ENCODE results near the gene SDK1. TPM values are rescaled to one million over a fixed set of nuclear protein-coding genes. Genes with fewer than 3 reads are reported as not detected.

The SDK1 gene
- total RNA-seq, 1 donor from 2014 or later = 1.3 TPM

GRCh38 chr7:4225881-4226523, 925.0 kb downstream of the SDK1 start:
- intact Hi-C loops (cut with micrococcal nuclease) = no loop called here
- POLR2A ChIA-PET = no interaction called here
- no peaks in the 10 kb centered on the region for H3K4me1 Mint-ChIP-seq
- H3K36me3 Mint-ChIP-seq (ENCODE audit: low read depth) = no peaks in the 10 kb centered on the region
- H3K27ac Mint-ChIP-seq = no peak overlapping the region
- H3K4me3 Mint-ChIP-seq = no peak overlapping the region
- no peak for ATAC-seq (ENCODE audit: low read depth)
- DNase-seq = no peak
- H3K9me3 Mint-ChIP-seq = no peaks in the 10 kb centered on the region
- H3K27me3 Mint-ChIP-seq = no peaks in the 10 kb centered on the region
- TF ChIP-seq, protein P1, sequence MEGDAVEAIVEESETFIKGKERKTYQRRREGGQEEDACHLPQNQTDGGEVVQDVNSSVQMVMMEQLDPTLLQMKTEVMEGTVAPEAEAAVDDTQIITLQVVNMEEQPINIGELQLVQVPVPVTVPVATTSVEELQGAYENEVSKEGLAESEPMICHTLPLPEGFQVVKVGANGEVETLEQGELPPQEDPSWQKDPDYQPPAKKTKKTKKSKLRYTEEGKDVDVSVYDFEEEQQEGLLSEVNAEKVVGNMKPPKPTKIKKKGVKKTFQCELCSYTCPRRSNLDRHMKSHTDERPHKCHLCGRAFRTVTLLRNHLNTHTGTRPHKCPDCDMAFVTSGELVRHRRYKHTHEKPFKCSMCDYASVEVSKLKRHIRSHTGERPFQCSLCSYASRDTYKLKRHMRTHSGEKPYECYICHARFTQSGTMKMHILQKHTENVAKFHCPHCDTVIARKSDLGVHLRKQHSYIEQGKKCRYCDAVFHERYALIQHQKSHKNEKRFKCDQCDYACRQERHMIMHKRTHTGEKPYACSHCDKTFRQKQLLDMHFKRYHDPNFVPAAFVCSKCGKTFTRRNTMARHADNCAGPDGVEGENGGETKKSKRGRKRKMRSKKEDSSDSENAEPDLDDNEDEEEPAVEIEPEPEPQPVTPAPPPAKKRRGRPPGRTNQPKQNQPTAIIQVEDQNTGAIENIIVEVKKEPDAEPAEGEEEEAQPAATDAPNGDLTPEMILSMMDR (IDR thresholded peaks at IDR 0.05) = no peak
- CTCF ChIA-PET = no interaction called here

GRCh38 chr7:4226524-4226882, 925.5 kb downstream of the SDK1 start:
- CTCF ChIA-PET = no interaction called here
- Mint-ChIP-seq H3K9me3 (no peaks in the 10 kb centered on the region), H3K27ac (no peak overlapping the region), H3K4me3 (no peak overlapping the region), H3K4me1 (no peaks in the 10 kb centered on the region), H3K27me3 (no peaks in the 10 kb centered on the region), H3K36me3 (ENCODE audit: low read depth) (no peaks in the 10 kb centered on the region)
- ATAC-seq (ENCODE audit: low read depth) (no peak), DNase-seq (no peak)
- POLR2A ChIA-PET = no interaction called here
- intact Hi-C loops (cut with micrococcal nuclease) = no loop called here
- TF ChIP-seq, protein P1 (IDR thresholded peaks at IDR 0.05) = no peak

- DNase-seq (no peak), ATAC-seq (ENCODE audit: low read depth) (no peak)
- H3K27me3 Mint-ChIP-seq = no peaks in the 10 kb centered on the region
- no peak overlapping the region for H3K27ac Mint-ChIP-seq
- intact Hi-C loops (cut with micrococcal nuclease) = no loop called here
- H3K4me3 Mint-ChIP-seq = no peak overlapping the region
- H3K9me3 Mint-ChIP-seq = no peaks in the 10 kb centered on the region
- ChIA-PET CTCF (no interaction called here), POLR2A (no interaction called here)
- TF ChIP-seq, protein P1 (IDR thresholded peaks at IDR 0.05) = no peak
- no peaks in the 10 kb centered on the region for H3K4me1 Mint-ChIP-seq
- H3K36me3 Mint-ChIP-seq (ENCODE audit: low read depth) = no peaks in the 10 kb centered on the region
Measured at GRCh38 chr7:4227105-4228010, 926.3 kb downstream of the SDK1 start.

GRCh38 chr7:4230352-4230751, 929.3 kb downstream of the SDK1 start:
- no peak overlapping the region for H3K4me3 Mint-ChIP-seq
- no peaks in the 10 kb centered on the region for H3K9me3 Mint-ChIP-seq
- ATAC-seq (ENCODE audit: low read depth) (no peak), DNase-seq (no peak)
- H3K36me3 Mint-ChIP-seq (ENCODE audit: low read depth) = no peaks in the 10 kb centered on the region
- TF ChIP-seq, protein P1 (IDR thresholded peaks at IDR 0.05) = no peak
- intact Hi-C loops (cut with micrococcal nuclease) = no loop called here
- no peaks in the 10 kb centered on the region for H3K27me3 Mint-ChIP-seq
- POLR2A ChIA-PET = no interaction called here
- no peaks in the 10 kb centered on the region for H3K4me1 Mint-ChIP-seq
- CTCF ChIA-PET = no interaction called here
- H3K27ac Mint-ChIP-seq = no peak overlapping the region

DNA sequence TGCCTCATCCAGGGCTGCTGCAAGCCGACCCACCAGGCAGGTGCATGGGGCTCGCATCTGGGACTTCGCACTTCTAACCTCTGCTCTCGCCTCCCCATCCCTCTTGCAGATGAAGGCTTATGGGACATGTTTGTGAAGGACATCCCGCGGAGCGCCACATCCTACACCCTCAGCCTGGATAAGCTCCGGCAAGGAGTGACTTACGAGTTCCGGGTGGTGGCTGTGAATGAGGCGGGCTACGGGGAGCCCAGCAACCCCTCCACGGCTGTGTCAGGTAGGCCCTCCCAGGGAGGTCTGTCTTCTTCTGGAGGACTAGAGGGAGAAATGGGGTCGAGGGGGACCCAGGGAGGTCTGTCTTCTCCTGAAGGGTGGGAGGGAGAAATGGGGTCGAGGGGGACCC, 932.1 kb downstream of the SDK1 start:
- H3K4me3 Mint-ChIP-seq = no peak overlapping the region
- no peak for ATAC-seq (ENCODE audit: low read depth)
- CTCF ChIA-PET = no interaction called here

More for the DNA sequence above, 932.1 kb downstream of the SDK1 start:
- TF ChIP-seq, protein P1 (IDR thresholded peaks at IDR 0.05) = no peak
- intact Hi-C loops (cut with micrococcal nuclease) = no loop called here
- POLR2A ChIA-PET = no interaction called here
- no peaks in the 10 kb centered on the region for H3K9me3 Mint-ChIP-seq
- DNase-seq = no peak
- H3K27ac Mint-ChIP-seq = no peak overlapping the region
- no peaks in the 10 kb centered on the region for H3K36me3 Mint-ChIP-seq (ENCODE audit: low read depth)
- H3K27me3 Mint-ChIP-seq = no peaks in the 10 kb centered on the region
- no peaks in the 10 kb centered on the region for H3K4me1 Mint-ChIP-seq

Data from activated B cell treated with CpG ODN at 0.5 μM for 24 hours (primary cell).